NB4 (cell line): ENCODE measurements around the gene SLC35B3.
A peak's percentile ranks its signal among the peaks of the same experiment; 100 is the strongest.

Experiments
- DNase-seq: peaks from one replicate; pipeline ENCODE4 v3.0.0; 2010; ENCODE audit warnings: low read depth
- H3K4me3 ChIP-seq: one replicate; pipeline ENCODE4 v1.5.1; 2011; ENCODE audit warnings: mild to moderate bottlenecking, low read depth, low read length, moderate library complexity
- CTCF ChIP-seq: IDR thresholded peaks from one replicate; pipeline ENCODE4 v1.5.1; 2012; ENCODE audit warnings: low read depth, low read length
- MAX ChIP-seq: IDR thresholded peaks from 2 replicates; pipeline ENCODE4 v1.6.1; 2011; ENCODE audit warnings: low read depth, low read length
- MYC ChIP-seq: IDR thresholded peaks from 2 replicates; pipeline ENCODE4 v1.6.1; 2011; ENCODE audit warnings: low read depth, low read length
- POLR2A ChIP-seq: IDR thresholded peaks from 2 replicates; pipeline ENCODE4 v1.6.1; 2011; ENCODE audit warnings: mild to moderate bottlenecking; ENCODE audit not compliant: insufficient read length; ENCODE audit errors: extremely low read depth

Gene SLC35B3

DNA sequence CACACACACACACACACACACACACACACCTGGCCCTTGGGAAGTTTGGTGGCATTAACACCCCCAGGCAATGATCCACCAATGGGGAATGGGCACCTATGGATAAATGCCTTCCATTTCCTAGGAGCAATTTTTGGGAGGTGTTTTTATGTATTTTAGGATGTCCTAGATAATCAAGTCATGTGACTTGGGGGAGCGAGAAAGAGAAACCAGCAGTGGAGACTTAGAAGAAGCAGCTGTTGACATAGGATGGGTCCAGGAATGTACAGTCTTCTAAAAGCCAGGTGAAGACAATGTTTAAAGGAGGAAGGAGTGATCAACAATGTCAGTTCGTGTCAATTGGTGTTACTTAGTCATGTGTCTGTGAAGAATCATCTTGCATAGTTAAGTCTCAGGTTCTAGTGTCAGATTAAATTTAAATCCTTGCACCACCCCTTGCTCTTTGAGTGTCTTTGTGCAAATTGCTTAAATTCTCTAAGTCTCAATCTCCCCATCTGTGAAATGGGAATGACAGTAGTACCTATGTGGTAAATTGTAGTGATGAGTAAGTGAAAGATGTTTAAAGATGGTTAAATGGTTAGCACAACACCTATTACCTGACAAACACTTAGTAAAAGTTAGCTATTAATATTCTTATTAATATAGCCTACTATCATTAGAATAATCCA, 4.4 kb upstream of the SLC35B3 start:
- TF ChIP-seq MAX (no peak), POLR2A (no peak), CTCF (no peak), MYC (no peak)
- no peak overlapping the region for H3K4me3 ChIP-seq
- no peak for DNase-seq

GRCh38 chr6:8437813-8438212, 2.5 kb upstream of the SLC35B3 start:
- TF ChIP-seq CTCF (no peak), MYC (no peak), POLR2A (no peak), MAX (no peak)
- H3K4me3 ChIP-seq, result no peak overlapping the region
- DNase-seq, result no peak

DNA sequence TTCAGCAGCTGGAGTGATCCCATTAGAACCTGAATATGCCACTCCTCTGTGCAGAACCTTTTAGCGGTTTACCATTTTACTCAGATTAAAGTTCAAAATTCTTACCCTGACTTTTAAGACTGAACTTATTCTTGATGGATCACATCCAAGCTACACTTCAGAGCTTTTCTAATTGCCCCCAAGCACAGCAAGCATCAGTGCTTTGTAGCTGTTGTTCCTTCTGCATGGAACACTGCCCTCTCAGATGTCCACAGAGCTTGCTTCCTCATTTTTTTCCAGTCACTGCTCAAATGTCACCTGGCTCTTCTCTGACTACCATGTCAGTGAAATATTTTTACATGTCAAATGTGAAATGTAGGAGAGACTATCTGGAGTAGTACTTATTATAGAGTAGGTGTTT, 1.6 kb upstream of the SLC35B3 start:
- TF ChIP-seq POLR2A (no peak), MYC (no peak), MAX (no peak), CTCF (no peak)
- no peak overlapping the region for H3K4me3 ChIP-seq
- DNase-seq, result peak; percentile 16

GRCh38 chr6:8435845-8436168, 462 bp upstream of the SLC35B3 start:
- TF ChIP-seq MAX, result no peak
- no peak for TF ChIP-seq MYC
- TF ChIP-seq POLR2A, result no peak
- no peak for TF ChIP-seq CTCF
- no peak for DNase-seq
- no peak overlapping the region for H3K4me3 ChIP-seq

GRCh38 chr6:8434727-8435092, 635 bp downstream of the SLC35B3 start:
- peak overlapping the region; percentile 93 for H3K4me3 ChIP-seq
- TF ChIP-seq POLR2A (no peak), CTCF (no peak), MYC (no peak), MAX (no peak)
- DNase-seq, result no peak
